ENCODE data around the gene PWWP2B.

DNA sequence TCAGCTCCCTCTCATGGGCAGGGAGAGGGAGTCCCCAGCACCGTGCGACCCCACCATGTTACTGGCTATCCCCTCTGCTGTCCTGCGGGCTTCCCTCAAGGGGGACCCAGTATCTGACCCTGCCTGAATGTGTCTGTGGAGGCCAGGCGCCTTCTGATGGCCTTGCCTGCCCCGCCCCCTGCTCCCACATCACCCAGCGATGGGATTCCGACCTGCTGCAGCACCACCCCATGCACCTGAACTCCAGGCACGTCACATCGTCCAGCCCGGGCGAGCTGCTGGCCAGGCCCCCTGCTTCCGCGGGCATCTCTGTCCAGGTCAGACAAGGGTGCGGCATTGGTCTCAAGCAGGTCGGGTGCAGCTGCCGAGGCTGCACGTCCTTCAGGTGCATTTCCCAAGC, 46.1 kb upstream of the PWWP2B start:
- TF ChIP-seq, protein P1, sequence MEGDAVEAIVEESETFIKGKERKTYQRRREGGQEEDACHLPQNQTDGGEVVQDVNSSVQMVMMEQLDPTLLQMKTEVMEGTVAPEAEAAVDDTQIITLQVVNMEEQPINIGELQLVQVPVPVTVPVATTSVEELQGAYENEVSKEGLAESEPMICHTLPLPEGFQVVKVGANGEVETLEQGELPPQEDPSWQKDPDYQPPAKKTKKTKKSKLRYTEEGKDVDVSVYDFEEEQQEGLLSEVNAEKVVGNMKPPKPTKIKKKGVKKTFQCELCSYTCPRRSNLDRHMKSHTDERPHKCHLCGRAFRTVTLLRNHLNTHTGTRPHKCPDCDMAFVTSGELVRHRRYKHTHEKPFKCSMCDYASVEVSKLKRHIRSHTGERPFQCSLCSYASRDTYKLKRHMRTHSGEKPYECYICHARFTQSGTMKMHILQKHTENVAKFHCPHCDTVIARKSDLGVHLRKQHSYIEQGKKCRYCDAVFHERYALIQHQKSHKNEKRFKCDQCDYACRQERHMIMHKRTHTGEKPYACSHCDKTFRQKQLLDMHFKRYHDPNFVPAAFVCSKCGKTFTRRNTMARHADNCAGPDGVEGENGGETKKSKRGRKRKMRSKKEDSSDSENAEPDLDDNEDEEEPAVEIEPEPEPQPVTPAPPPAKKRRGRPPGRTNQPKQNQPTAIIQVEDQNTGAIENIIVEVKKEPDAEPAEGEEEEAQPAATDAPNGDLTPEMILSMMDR (IDR thresholded peaks at IDR 0.05; ENCODE audit: insufficient read depth, low read length, poor library complexity, severe bottlenecking) = no peak
- no peak for TF ChIP-seq EZH2phosphoT487 (conservative IDR thresholded peaks at IDR 0.05; ENCODE audit: low read length)

All from SU-DHL-6 (cell line).